Stimulated activated CD8-positive, alpha-beta memory T cell treated with anti-CD3 and anti-CD28 coated beads, Interleukin-4, amount 100 ng/mL, for 24 hours (primary cell): ENCODE data around the gene POP7.

Experiments
- DNase-seq: peaks from one replicate; pipeline ENCODE4 v3.0.0-alpha.2; 2020; ENCODE audit warnings: low read depth

POP7 gene

GRCh38 chr7:100726996-100727761 lies 21.3 kb downstream of the POP7 start:
- no peak for DNase-seq

GRCh38 chr7:100728196-100728595 lies 22.3 kb downstream of the POP7 start:
- no peak for DNase-seq

- no peak for DNase-seq
Observed at GRCh38 chr7:100730136-100730800, 24.3 kb downstream of the POP7 start.

- DNase-seq = no peak
Observed at GRCh38 chr7:100731937-100732636, 26.2 kb downstream of the POP7 start.

- no peak for DNase-seq
Observed at GRCh38 chr7:100735730-100736129, 29.8 kb downstream of the POP7 start.

- DNase-seq = no peak
Observed at GRCh38 chr7:100736671-100737070, 30.8 kb downstream of the POP7 start.

GRCh38 chr7:100739934-100740333 lies 34.0 kb downstream of the POP7 start:
- no peak for DNase-seq

GRCh38 chr7:100744605-100745004 lies 38.7 kb downstream of the POP7 start:
- DNase-seq = no peak

GRCh38 chr7:100745184-100745583 lies 39.3 kb downstream of the POP7 start:
- DNase-seq = peak; percentile 6

GRCh38 chr7:100752994-100753393 lies 47.1 kb downstream of the POP7 start:
- DNase-seq = no peak

GRCh38 chr7:100753750-100754149 lies 47.8 kb downstream of the POP7 start:
- DNase-seq = no peak
